GM21367 (cell line): Measurements from ENCODE around the gene HOXC9.

Source experiments
- ATAC-seq: cut with Tn5 transposase; IDR thresholded peaks from one replicate; pipeline ENCODE4 v1.9.1; 2021; ENCODE audit not compliant: unreplicated experiment

Gene HOXC9

GRCh38 chr12:53963005-53963404, 37.0 kb upstream of the HOXC9 start:
- ATAC-seq, result no peak

GRCh38 chr12:53963434-53964314, 36.3 kb upstream of the HOXC9 start:
- no peak for ATAC-seq

- ATAC-seq, result no peak
Observed at GRCh38 chr12:53964315-53964713, 35.6 kb upstream of the HOXC9 start.

GRCh38 chr12:53965281-53966084, 34.5 kb upstream of the HOXC9 start:
- no peak for ATAC-seq

- no peak for ATAC-seq
Observed at GRCh38 chr12:53966085-53966384, 33.9 kb upstream of the HOXC9 start.

GRCh38 chr12:53966385-53967133, 33.4 kb upstream of the HOXC9 start:
- ATAC-seq, result no peak

GRCh38 chr12:53967421-53967925, 32.5 kb upstream of the HOXC9 start:
- no peak for ATAC-seq

- ATAC-seq, result no peak
Observed at GRCh38 chr12:53968214-53969127, 31.5 kb upstream of the HOXC9 start.

- no peak for ATAC-seq
Observed at GRCh38 chr12:53969588-53970259, 30.2 kb upstream of the HOXC9 start.

GRCh38 chr12:53970451-53970850, 29.5 kb upstream of the HOXC9 start:
- no peak for ATAC-seq

- ATAC-seq, result no peak
Observed at GRCh38 chr12:53971129-53971528, 28.8 kb upstream of the HOXC9 start.

- ATAC-seq, result no peak
Observed at GRCh38 chr12:53971686-53972085, 28.3 kb upstream of the HOXC9 start.

- no peak for ATAC-seq
Observed at GRCh38 chr12:53972152-53972702, 27.7 kb upstream of the HOXC9 start.

- no peak for ATAC-seq
Observed at GRCh38 chr12:53972722-53973235, 27.2 kb upstream of the HOXC9 start, which contains the start of gene HOXC11. Gene HOXC11 (plus strand): TSS chr12:53973126. CDS start chr12:53973242, 116 bp downstream.

GRCh38 chr12:53973236-53974042, 26.5 kb upstream of the HOXC9 start:
- ATAC-seq, result no peak

- no peak for ATAC-seq
Observed at GRCh38 chr12:53974084-53975063, 25.6 kb upstream of the HOXC9 start, which contains the start of gene HOTAIR. Gene HOTAIR (minus strand): TSS chr12:53974954.

GRCh38 chr12:53975064-53975471, 24.9 kb upstream of the HOXC9 start:
- ATAC-seq, result no peak
